Progenitor cell of endocrine pancreas (in vitro differentiated cells): ENCODE measurements around the gene AZU1. TPM values are rescaled to one million over a fixed set of nuclear protein-coding genes. Genes with fewer than 3 reads are reported as not detected.

Experiments used
- DNase-seq: peaks from one replicate; pipeline ENCODE4 v3.0.0; 2021; ENCODE audit warnings: low spot score; ENCODE audit not compliant: unreplicated experiment
- H3K27ac Mint-ChIP-seq: 2 replicates; pipeline ENCODE4 v1.8.0; 2021; ENCODE audit warnings: mild to moderate bottlenecking, moderate library complexity, mixed read lengths
- H3K27me3 Mint-ChIP-seq: 2 replicates; pipeline ENCODE4 v1.8.0; 2021; ENCODE audit warnings: mixed read lengths
- H3K36me3 Mint-ChIP-seq: 2 replicates; pipeline ENCODE4 v1.8.0; 2022; ENCODE audit warnings: mixed read lengths; ENCODE audit not compliant: insufficient read depth
- H3K4me1 Mint-ChIP-seq: 2 replicates; pipeline ENCODE4 v1.8.0; 2021; ENCODE audit warnings: low read depth, mixed read lengths
- H3K4me3 Mint-ChIP-seq: 2 replicates; pipeline ENCODE4 v1.8.0; 2021; ENCODE audit warnings: low read depth, mild to moderate bottlenecking, moderate library complexity, mixed read lengths
- H3K9me3 Mint-ChIP-seq: 2 replicates; pipeline ENCODE4 v1.8.0; 2021; ENCODE audit warnings: low read depth, mixed read lengths
- total RNA-seq: library from RNA; stranded (reverse); gene quantifications from 2 replicates; pipeline ENCODE4 v1.2.1, GENCODE V29; 2021
- TF ChIP-seq, protein P1 (sequence below): fragments of 200-600 bp; sonication (generic); IDR thresholded peaks from one replicate; pipeline ENCODE4 v1.5.0; 2021; ENCODE audit warnings: antibody characterized with exemption, mild to moderate bottlenecking; ENCODE audit not compliant: unreplicated experiment

AZU1 gene
- total RNA-seq, 1 donor from 2014 or later = 5.1 TPM

GRCh38 chr19:801861-802497, 25.7 kb upstream of the AZU1 start:
- TF ChIP-seq, protein P1, sequence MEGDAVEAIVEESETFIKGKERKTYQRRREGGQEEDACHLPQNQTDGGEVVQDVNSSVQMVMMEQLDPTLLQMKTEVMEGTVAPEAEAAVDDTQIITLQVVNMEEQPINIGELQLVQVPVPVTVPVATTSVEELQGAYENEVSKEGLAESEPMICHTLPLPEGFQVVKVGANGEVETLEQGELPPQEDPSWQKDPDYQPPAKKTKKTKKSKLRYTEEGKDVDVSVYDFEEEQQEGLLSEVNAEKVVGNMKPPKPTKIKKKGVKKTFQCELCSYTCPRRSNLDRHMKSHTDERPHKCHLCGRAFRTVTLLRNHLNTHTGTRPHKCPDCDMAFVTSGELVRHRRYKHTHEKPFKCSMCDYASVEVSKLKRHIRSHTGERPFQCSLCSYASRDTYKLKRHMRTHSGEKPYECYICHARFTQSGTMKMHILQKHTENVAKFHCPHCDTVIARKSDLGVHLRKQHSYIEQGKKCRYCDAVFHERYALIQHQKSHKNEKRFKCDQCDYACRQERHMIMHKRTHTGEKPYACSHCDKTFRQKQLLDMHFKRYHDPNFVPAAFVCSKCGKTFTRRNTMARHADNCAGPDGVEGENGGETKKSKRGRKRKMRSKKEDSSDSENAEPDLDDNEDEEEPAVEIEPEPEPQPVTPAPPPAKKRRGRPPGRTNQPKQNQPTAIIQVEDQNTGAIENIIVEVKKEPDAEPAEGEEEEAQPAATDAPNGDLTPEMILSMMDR = no peak
- H3K27ac Mint-ChIP-seq = peak overlapping the region; percentile 94
- H3K27me3 Mint-ChIP-seq = no peaks in the 10 kb centered on the region
- no peak for DNase-seq
- H3K4me3 Mint-ChIP-seq = no peak overlapping the region
- H3K4me1 Mint-ChIP-seq = peaks cover 32% of the 10 kb centered on the region
- peaks cover 16% of the 10 kb centered on the region for H3K36me3 Mint-ChIP-seq
- no peaks in the 10 kb centered on the region for H3K9me3 Mint-ChIP-seq

DNA sequence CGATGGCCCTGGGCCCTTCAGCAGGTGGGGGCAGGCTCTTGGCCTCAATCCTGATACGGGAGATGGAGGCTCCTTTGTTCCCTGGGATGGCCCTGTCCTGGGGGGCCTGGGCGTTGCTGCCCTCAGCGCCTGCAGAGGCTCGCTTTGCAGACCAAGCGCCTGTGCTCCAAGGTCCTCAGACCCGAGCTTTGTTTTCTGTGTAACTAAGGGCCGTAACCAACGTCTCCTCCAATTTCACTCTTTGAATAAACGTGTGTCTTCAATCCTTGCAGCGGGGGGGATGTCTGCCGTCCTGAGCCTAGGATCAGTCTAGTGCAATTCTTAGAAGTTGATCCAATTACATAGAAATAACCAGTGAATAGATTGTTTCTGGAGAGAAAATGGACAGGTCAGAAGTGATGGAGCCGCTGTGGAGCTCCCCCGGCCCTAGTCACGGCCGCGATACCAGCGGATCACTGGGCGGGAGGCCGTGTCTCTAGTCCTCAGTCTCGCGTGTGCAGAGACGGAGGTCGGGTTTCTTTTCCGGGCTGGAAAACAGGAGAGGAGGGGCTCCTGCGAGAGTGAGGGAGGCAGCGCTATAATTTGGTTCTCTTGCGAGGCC, 25.0 kb upstream of the AZU1 start:
- peak overlapping the region; percentile 40 for H3K4me3 Mint-ChIP-seq
- no peaks in the 10 kb centered on the region for H3K9me3 Mint-ChIP-seq
- no peak for DNase-seq
- H3K27me3 Mint-ChIP-seq = no peaks in the 10 kb centered on the region
- H3K4me1 Mint-ChIP-seq = peaks cover 35% of the 10 kb centered on the region
- H3K36me3 Mint-ChIP-seq = peaks cover 22% of the 10 kb centered on the region
- TF ChIP-seq, protein P1 = no peak
- H3K27ac Mint-ChIP-seq = peak overlapping the region; percentile 94

- peak overlapping the region; percentile 74 for H3K27ac Mint-ChIP-seq
- TF ChIP-seq, protein P1 = no peak
- H3K4me1 Mint-ChIP-seq = peaks cover 35% of the 10 kb centered on the region
- DNase-seq = no peak
- no peaks in the 10 kb centered on the region for H3K27me3 Mint-ChIP-seq
- H3K4me3 Mint-ChIP-seq = no peak overlapping the region
- H3K9me3 Mint-ChIP-seq = no peaks in the 10 kb centered on the region
- H3K36me3 Mint-ChIP-seq = peaks cover 26% of the 10 kb centered on the region
Observed at GRCh38 chr19:803099-803561, 24.5 kb upstream of the AZU1 start.

- Mint-ChIP-seq H3K4me3 (no peak overlapping the region), H3K27me3 (no peaks in the 10 kb centered on the region), H3K27ac (peak overlapping the region; percentile 74), H3K4me1 (peaks cover 35% of the 10 kb centered on the region), H3K36me3 (peaks cover 26% of the 10 kb centered on the region), H3K9me3 (no peaks in the 10 kb centered on the region)
- TF ChIP-seq, protein P1 = no peak
- DNase-seq = no peak
Observed at GRCh38 chr19:803686-804418, 23.8 kb upstream of the AZU1 start.

DNA sequence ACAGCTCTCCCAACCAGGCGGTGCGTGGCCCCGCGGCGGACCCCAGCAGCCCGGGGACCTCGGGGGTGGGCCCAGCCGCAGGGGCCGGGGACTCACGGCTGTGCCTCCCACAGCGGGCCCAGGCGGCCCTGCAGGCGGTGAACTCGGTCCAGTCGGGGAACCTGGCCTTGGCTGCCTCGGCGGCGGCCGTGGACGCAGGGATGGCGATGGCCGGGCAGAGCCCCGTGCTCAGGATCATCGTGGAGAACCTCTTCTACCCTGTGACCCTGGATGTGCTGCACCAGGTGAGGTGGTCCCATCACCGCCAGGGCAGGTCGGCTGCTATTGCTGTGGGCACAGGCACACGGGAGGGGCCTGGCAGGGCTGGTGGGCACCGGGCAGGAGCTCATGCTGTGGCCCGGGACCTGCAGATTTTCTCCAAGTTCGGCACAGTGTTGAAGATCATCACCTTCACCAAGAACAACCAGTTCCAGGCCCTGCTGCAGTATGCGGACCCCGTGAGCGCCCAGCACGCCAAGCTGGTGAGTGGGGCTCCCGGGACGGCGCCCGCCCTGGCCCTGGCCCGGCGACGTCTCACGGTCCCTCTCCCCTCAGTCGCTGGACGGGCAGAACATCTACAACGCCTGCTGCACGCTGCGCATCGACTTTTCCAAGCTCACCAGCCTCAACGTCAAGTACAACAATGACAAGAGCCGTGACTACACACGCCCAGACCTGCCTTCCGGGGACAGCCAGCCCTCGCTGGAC, 23.0 kb upstream of the AZU1 start:
- no peaks in the 10 kb centered on the region for H3K27me3 Mint-ChIP-seq
- no peak overlapping the region for H3K27ac Mint-ChIP-seq
- DNase-seq = no peak
- no peak overlapping the region for H3K4me3 Mint-ChIP-seq
- TF ChIP-seq, protein P1 = no peak
- H3K36me3 Mint-ChIP-seq = peaks cover 24% of the 10 kb centered on the region
- no peaks in the 10 kb centered on the region for H3K9me3 Mint-ChIP-seq
- H3K4me1 Mint-ChIP-seq = peaks cover 28% of the 10 kb centered on the region
